ENCODE measurements around the gene DDR1.
"Not testable (repeated sequence)": the region's sequence is repeated elsewhere in the genome, so short reads cannot be mapped to it uniquely, and the experiment has no call there.

The DDR1 gene

DNA sequence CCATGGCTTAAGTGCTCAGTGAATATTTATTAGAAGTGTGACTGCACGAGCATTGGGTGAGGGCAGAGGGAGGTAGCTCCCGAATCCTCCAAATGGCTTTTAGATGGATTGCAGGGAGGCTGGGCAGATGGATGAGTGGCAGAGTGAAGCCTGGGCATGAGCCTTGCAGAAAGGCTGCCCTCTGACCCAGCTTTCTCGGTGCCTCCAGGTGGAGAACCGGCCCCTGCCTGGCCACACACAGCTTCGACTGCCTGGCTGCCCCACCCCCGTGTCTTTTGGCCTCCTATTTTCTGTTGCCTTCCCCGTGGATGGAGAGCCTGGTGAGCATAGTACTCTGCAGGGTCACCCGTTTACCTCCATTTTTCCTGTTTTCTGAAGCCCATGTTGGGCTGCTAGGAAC lies 33.2 kb downstream of the DDR1 start:
- DNase-seq (ENCODE audit: low read depth in 3 of 3): no peak

GRCh38 chr6:30918670-30919069 lies 34.4 kb downstream of the DDR1 start:
- no peak for DNase-seq (ENCODE audit: low read depth in 3 of 3)

DNA sequence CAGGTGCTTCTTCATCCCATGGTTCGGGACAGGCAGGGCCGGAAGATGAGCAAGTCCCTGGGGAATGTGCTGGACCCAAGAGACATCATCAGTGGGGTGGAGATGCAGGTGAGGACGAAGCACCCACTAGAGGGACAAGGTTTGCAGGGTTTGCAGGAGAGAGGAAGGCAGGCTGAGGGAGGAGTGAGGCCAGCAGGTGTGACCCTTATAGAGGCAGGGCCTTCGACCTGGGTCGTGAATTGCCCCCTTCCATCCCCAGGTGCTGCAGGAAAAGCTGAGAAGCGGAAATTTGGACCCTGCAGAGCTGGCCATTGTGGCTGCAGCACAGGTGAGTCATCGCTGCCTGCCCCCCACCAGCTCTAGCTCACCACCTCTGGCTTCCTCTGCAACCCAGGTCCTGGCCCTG lies 38.1 kb downstream of the DDR1 start:
- DNase-seq (ENCODE audit: low read depth in 3 of 3): no peak

- DNase-seq (ENCODE audit: low read depth in 3 of 3): not testable (repeated sequence)
Measured at GRCh38 chr6:30924040-30924627, 39.8 kb downstream of the DDR1 start.

DNA sequence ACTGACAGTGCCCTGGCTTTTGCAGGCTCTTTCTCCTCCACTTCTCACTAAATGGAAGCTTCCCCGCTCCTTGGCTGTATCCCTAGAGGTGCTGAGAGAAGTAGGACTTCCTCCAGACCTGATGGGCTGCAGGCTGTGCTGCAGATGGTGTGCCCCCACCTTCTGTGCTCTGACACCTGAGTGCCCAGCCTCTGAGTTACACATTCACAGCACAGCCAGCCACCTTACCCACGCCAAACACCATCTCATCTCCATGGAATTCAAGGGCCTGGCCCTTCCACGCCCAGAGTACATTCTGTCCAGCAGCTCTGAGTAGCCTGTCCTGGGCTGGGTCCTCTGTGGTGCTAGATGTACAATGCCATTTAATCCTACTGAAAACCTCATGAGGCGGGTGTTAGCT lies 42.3 kb downstream of the DDR1 start:
- no peak for DNase-seq (ENCODE audit: low read depth in 3 of 3)

DNA sequence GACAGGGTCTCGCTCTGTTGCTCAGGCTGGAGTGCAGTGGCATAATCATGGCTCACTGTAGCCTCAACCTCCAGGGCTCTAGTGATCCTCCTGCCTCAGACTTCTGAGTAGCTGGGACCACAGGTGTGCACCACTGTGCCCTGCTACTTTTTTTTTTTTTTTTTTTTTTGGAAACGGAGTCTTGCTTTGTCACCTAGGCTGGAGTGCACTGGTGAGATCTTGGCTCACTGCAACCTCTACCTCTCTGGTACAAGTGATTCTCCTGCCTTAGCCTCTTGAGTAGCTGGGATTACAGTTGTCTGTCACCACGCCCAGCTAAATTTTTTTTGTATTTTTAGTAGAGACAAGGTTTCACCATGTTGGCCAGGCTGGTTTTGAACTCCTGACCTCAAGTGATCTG lies 42.8 kb downstream of the DDR1 start:
- DNase-seq (ENCODE audit: low read depth in 3 of 3): not testable (repeated sequence)

GRCh38 chr6:30928677-30929076 lies 44.4 kb downstream of the DDR1 start:
- DNase-seq (ENCODE audit: low read depth in 3 of 3): no peak

DNA sequence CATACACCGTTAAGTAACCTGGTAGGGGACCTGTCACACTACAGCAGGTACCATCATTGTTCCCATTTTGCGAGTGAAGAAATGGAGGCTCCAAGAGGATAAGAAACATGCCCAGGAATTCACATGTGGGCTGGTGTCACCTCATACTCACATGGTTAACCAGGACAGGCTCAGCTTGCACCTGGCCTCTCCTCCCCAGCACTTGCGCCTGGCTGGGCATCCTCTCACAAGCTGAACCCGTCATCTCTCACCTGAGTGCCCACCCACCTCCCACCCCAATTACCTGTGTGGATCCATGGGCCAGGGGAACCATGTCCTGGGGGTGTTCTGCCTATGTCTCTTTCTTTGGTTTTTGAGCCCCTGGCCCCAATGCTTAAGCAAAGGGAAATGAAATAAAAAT lies 46.2 kb downstream of the DDR1 start:
- no peak for DNase-seq (ENCODE audit: low read depth in 3 of 3)

GRCh38 chr6:30931272-30931671 lies 47.0 kb downstream of the DDR1 start:
- DNase-seq (ENCODE audit: low read depth in 3 of 3): no peak

DNA sequence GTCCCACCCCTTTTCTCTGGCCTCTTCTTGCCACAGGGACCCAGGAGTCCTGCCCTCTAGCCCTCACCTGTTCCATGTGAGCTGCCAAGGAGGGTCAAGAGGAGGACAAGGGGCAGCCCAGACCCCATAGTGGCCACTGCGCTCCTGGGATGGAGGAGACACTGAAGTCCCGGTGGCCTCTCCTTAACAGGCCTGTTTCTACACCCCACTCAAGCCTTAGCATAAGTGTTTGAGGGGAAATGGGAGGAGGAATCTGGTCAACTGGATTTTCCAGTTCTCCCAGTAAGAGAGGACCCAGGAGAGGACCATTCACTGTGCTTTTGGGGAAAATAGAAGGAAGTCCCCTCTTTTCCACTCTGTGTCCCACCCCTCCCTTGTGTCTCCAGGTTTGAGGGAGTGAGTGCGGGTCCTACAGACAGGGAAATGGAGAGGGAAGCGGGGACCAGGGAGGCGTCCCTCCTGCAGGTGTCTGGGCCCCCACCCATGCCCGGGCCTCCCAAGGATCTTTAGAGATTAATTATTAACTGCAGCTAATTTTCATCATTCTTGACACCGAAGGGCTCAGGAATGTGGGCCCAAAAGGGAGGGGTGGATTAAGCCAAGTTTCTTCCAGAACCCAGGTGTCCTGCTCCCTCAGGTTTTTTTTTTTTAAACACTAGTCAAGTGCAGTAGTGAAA lies 47.8 kb downstream of the DDR1 start, which contains the start of gene SFTA2:
Gene SFTA2 (minus strand): TSS at position 202 of the 677 bp plus-strand sequence. CDS start 74 bp downstream, at position 128.
- DNase-seq (ENCODE audit: low read depth in 3 of 3): no peak

DNA sequence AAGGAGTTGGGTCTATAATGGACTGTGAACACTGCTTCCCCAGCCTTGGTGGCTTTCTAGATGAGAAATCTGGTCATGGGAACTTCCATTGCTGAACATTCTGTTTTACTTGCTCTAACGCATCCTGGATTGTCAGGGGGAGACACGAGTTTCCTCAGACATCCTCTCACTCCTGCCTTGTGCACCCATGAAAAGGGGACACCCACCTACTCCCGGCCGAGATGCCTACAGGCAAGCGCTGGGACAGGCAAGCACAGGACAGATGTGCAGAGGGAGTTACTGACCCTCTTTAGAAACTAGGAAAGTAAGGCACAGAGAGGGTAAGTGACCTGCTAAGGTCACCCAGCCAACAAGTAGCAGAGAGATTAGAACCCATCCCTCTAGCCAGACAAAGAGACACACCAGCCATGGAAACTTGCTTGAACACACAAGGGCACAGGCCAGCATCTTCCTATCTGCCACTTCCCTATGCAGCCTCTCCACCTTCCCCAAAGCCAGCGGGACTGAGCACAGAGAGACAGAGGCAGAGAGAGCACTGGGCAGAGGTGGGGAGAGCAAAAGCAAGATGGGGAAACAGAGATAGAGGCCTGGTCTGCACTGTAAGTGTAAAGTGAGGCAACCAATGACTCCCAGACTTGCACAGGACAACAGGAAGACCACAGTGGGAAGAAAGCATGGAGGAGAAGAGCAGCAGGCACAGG lies 48.5 kb downstream of the DDR1 start:
- no peak for DNase-seq (ENCODE audit: low read depth in 3 of 3)

DNA sequence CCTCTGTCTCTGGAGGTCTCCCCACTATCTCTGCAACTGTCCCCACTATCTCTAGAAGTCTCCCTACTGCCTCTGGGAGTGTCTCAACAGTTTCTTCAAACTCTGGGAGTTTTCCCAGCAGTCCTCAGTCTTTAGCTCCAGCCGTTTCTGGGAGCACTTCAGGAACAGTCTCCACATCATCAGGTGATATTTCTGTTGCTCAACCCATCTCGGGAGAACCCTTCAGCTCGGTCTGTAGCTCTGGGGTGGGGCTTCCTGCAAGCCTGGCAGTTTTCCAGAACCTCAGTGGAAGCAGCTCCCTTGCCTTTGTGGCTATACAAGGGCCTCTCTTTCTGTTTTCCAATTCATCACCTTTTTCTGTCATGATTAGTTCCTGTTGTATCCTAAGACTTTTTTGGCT lies 50.7 kb downstream of the DDR1 start:
- DNase-seq (ENCODE audit: low read depth in 3 of 3): no peak

- DNase-seq (ENCODE audit: low read depth in 3 of 3): no peak
Measured at GRCh38 chr6:30937265-30937664, 52.9 kb downstream of the DDR1 start.

GRCh38 chr6:30938730-30939129 lies 54.4 kb downstream of the DDR1 start:
- DNase-seq (ENCODE audit: low read depth in 3 of 3): no peak

DNA sequence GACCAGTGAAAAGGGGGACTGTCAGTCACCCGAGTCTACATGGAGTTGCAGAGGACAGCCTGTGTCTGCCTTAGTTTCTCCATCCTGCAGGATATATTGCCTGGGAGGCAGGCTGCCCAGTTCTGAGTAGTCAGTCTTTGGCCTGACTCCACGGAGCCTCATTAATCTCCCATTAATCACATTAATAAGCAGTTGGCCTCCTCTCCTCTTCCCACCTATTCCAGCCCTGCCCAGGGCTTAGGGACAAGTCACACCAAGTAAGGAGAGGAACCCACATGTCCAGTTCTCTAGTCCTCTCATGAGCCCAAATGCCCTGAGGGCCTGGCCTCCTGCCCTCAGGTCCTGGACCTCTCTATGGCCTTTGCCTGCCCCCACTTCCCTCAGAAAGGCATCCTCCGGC lies 55.2 kb downstream of the DDR1 start:
- no peak for DNase-seq (ENCODE audit: low read depth in 3 of 3)

GRCh38 chr6:30940361-30940986 lies 56.2 kb downstream of the DDR1 start, which contains the start of gene MUCL3:
MUCL3 (plus strand) TSS chr6:30940973; CDS start chr6:30941000, 27 bp downstream.
- DNase-seq (ENCODE audit: low read depth in 3 of 3): no peak

DNA sequence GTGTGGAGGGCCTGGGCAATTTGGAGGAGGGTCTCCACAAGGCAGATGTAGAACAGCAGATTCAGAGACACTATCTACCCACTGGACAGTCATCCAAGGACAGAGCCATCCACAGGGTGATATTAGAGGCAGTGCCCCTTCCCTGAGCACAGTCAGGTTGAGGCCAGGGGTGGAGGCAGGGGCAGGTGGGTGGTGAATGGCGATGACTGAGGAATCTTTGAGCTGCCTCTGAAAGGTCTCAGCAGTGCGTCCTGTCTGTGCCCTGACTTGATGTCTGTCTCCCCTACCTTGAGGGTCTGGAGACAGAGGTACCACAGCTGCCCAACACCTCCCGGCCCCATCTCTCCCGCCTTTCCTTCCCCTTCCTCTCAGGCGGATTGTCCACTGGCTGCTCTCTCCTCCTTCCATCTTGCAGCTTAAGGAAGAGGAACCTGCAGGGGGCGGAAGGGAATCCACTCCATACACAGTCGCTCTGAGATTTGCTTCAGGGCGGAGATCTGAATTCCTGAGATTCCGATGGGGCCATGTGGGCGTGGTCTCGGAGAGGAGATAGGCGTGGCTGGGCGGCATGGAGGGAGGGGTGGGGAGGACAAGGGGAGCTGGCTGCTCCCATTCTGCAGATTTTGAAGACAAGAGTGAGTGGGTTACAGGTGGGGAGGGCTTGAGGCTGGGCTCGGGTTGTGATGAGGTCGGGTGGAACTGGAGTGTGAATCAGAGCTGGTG lies 58.2 kb downstream of the DDR1 start:
- no peak for DNase-seq (ENCODE audit: low read depth in 3 of 3)

- no peak for DNase-seq (ENCODE audit: low read depth in 3 of 3)
Measured at GRCh38 chr6:30944051-30944450, 59.7 kb downstream of the DDR1 start.

DNA sequence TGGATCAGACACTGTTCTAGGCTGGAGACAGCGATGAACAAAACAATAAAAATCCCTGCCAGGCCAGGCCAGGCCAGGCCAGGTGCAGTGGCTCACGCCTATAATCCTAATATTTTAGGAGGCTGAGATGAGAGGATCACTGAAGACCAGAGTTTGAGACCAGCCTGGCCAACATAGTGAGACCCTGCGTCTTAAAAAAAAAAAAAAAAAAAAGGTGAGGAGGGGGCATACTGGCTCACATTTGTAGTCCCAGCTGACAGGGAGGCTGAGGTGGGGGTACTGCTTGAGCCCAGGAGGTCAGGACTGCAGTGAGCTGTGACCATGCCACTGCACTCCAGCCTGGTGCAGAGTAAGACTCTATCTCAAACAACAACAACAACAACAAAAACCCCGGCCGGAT lies 61.0 kb downstream of the DDR1 start:
- DNase-seq (ENCODE audit: low read depth in 3 of 3): no peak

- DNase-seq (ENCODE audit: low read depth in 3 of 3): no peak
Measured at GRCh38 chr6:30947231-30947630, 62.9 kb downstream of the DDR1 start.

- no peak for DNase-seq (ENCODE audit: low read depth in 3 of 3)
Measured at GRCh38 chr6:30948811-30949210, 64.5 kb downstream of the DDR1 start.
